ENCODE measurements around the gene RESP18.

The RESP18 gene

GRCh38 chr2:219299372-219299760 lies 33.2 kb downstream of the RESP18 start:
- DNase-seq (ENCODE audit: low read depth), result no peak
- no peak for TF ChIP-seq CTCF (IDR thresholded peaks at IDR 0.05; ENCODE audit: low read depth, low read length, missing control alignments)
- no peak overlapping the region for H3K4me3 ChIP-seq (ENCODE audit: low read depth, low read length)

GRCh38 chr2:219298759-219299371 lies 33.7 kb downstream of the RESP18 start:
- DNase-seq (ENCODE audit: low read depth), result no peak
- H3K4me3 ChIP-seq (ENCODE audit: low read depth, low read length), result no peak overlapping the region
- peak; percentile 99 for TF ChIP-seq CTCF (IDR thresholded peaks at IDR 0.05; ENCODE audit: low read depth, low read length, missing control alignments)

GRCh38 chr2:219297766-219298456 lies 34.6 kb downstream of the RESP18 start:
- DNase-seq (ENCODE audit: low read depth), result no peak
- no peak overlapping the region for H3K4me3 ChIP-seq (ENCODE audit: low read depth, low read length)
- peak; percentile 24 for TF ChIP-seq CTCF (IDR thresholded peaks at IDR 0.05; ENCODE audit: low read depth, low read length, missing control alignments)

- DNase-seq (ENCODE audit: low read depth), result no peak
- TF ChIP-seq CTCF (IDR thresholded peaks at IDR 0.05; ENCODE audit: low read depth, low read length, missing control alignments), result no peak
These were observed 35.7 kb downstream of the RESP18 start for GRCh38 chr2:219296631-219297391.

GRCh38 chr2:219296142-219296541 lies 36.4 kb downstream of the RESP18 start:
- no peak overlapping the region for H3K4me3 ChIP-seq (ENCODE audit: low read depth, low read length)
- no peak for DNase-seq (ENCODE audit: low read depth)
- TF ChIP-seq CTCF (IDR thresholded peaks at IDR 0.05; ENCODE audit: low read depth, low read length, missing control alignments), result no peak

More at GRCh38 chr2:219296631-219297391, 35.7 kb downstream of the RESP18 start:
- no peak overlapping the region for H3K4me3 ChIP-seq (ENCODE audit: low read depth, low read length)

GRCh38 chr2:219294356-219295351 lies 37.9 kb downstream of the RESP18 start:
- peak overlapping the region; percentile 38 for H3K4me3 ChIP-seq (ENCODE audit: low read depth, low read length)
- TF ChIP-seq CTCF (IDR thresholded peaks at IDR 0.05; ENCODE audit: low read depth, low read length, missing control alignments), result peak; percentile 97
- DNase-seq (ENCODE audit: low read depth), result peak; percentile 73
